ENCODE measurements around the gene BMI1.
"Not testable (repeated sequence)": the region's sequence is repeated elsewhere in the genome, so short reads cannot be mapped to it uniquely, and the experiment has no call there.

BMI1 gene

GRCh38 chr10:22339761-22340328 is 18.9 kb downstream of the BMI1 start:
- DNase-seq (ENCODE audit: low read depth) = no peak

GRCh38 chr10:22340329-22341189 is 19.7 kb downstream of the BMI1 start:
- DNase-seq (ENCODE audit: low read depth) = peak; percentile 24

GRCh38 chr10:22341190-22341925 is 20.5 kb downstream of the BMI1 start:
- DNase-seq (ENCODE audit: low read depth) = no peak

GRCh38 chr10:22341926-22342196 is 21.0 kb downstream of the BMI1 start:
- no peak for DNase-seq (ENCODE audit: low read depth)

GRCh38 chr10:22342421-22342820 is 21.5 kb downstream of the BMI1 start:
- no peak for DNase-seq (ENCODE audit: low read depth)

GRCh38 chr10:22343731-22344130 is 22.8 kb downstream of the BMI1 start:
- no peak for DNase-seq (ENCODE audit: low read depth)

GRCh38 chr10:22344249-22344648 is 23.4 kb downstream of the BMI1 start:
- DNase-seq (ENCODE audit: low read depth) = no peak

GRCh38 chr10:22344781-22345300 is 23.9 kb downstream of the BMI1 start:
- DNase-seq (ENCODE audit: low read depth) = no peak

- no peak for DNase-seq (ENCODE audit: low read depth)
Measured at GRCh38 chr10:22345301-22346095, 24.6 kb downstream of the BMI1 start, which contains the start of gene SPAG6. Gene SPAG6 (plus strand): TSS chr10:22345496. CDS start chr10:22345612, 116 bp downstream.

- no peak for DNase-seq (ENCODE audit: low read depth)
Measured at GRCh38 chr10:22346096-22346661, 25.3 kb downstream of the BMI1 start.

GRCh38 chr10:22349755-22350154 is 28.9 kb downstream of the BMI1 start:
- DNase-seq (ENCODE audit: low read depth) = no peak

GRCh38 chr10:22351131-22351703 is 30.3 kb downstream of the BMI1 start:
- DNase-seq (ENCODE audit: low read depth) = no peak

GRCh38 chr10:22356324-22356873 is 35.5 kb downstream of the BMI1 start:
- no peak for DNase-seq (ENCODE audit: low read depth)

GRCh38 chr10:22357770-22358169 is 36.9 kb downstream of the BMI1 start:
- not testable (repeated sequence) for DNase-seq (ENCODE audit: low read depth)

- no peak for DNase-seq (ENCODE audit: low read depth)
Measured at GRCh38 chr10:22363305-22363704, 42.4 kb downstream of the BMI1 start.

GRCh38 chr10:22364407-22365140 is 43.7 kb downstream of the BMI1 start:
- DNase-seq (ENCODE audit: low read depth) = no peak

GRCh38 chr10:22365233-22365632 is 44.3 kb downstream of the BMI1 start:
- no peak for DNase-seq (ENCODE audit: low read depth)

GRCh38 chr10:22365644-22366434 is 44.9 kb downstream of the BMI1 start:
- DNase-seq (ENCODE audit: low read depth) = no peak

- no peak for DNase-seq (ENCODE audit: low read depth)
Measured at GRCh38 chr10:22366435-22366703, 45.5 kb downstream of the BMI1 start.

- DNase-seq (ENCODE audit: low read depth) = no peak
Measured at GRCh38 chr10:22366771-22367170, 45.9 kb downstream of the BMI1 start.

Data from T follicular helper cell (primary cell).